Stimulated activated naive CD8-positive, alpha-beta T cell treated with anti-CD3 and anti-CD28 coated beads, Interleukin-15, amount 100 ng/mL, for 72 hours (primary cell): Measurements from ENCODE around the gene GIGYF2.
"Not testable (repeated sequence)": the region's sequence is repeated elsewhere in the genome, so short reads cannot be mapped to it uniquely, and the experiment has no call there.

Source experiments
- ATAC-seq: fragments of 150-1000 bp; cut with Tn5 transposase; 2 replicates; pipeline ENCODE4 v1.10.0; 2021; ENCODE audit warnings: mild to moderate bottlenecking, moderate library complexity
- DNase-seq, 2 donors: peaks; one replicate each; pipeline ENCODE4 v3.0.0; 2021 to 2022
- H3K27ac Mint-ChIP-seq, 2 donors: one replicate each; pipeline ENCODE4 v1.8.0; 2022; ENCODE audit warnings: mild to moderate bottlenecking in 2 of 2, mixed read lengths in 2 of 2, moderate library complexity in 2 of 2
- H3K27me3 Mint-ChIP-seq: one replicate; pipeline ENCODE4 v1.8.0; 2022; ENCODE audit warnings: mixed read lengths
- H3K4me1 Mint-ChIP-seq: one replicate; pipeline ENCODE4 v1.8.0; 2022; ENCODE audit warnings: mild to moderate bottlenecking, mixed read lengths
- H3K4me3 Mint-ChIP-seq, 2 donors: one replicate each; pipeline ENCODE4 v1.8.0; 2022; ENCODE audit warnings: mild to moderate bottlenecking in 2 of 2, mixed read lengths in 2 of 2, moderate library complexity in 1 of 2
- H3K9me3 Mint-ChIP-seq, 2 donors: one replicate each; pipeline ENCODE4 v1.8.0; 2022; ENCODE audit warnings: mixed read lengths in 2 of 2

Gene GIGYF2

DNA sequence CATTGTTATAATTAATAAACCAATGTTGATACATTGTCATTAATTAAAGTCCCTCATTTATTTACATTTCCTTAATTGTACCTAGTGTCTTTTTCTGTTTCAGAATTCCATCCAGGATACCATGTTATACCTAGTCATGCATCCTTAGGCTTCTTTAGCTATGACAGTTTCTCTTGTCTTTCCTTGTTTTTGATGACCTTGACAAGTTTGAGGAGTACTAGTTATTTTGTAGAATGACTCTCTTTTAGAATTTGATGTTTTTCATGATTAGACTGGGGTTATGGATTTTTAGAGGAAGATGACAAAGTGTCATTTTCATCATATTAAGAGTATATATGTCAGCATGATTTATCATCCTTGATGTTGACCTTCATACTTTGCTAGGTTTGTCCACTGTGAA lies 16.4 kb downstream of the GIGYF2 start:
- Mint-ChIP-seq H3K27me3 (no peaks in the 10 kb centered on the region), H3K27ac (no peak overlapping the region), H3K4me3 (no peak overlapping the region), H3K4me1 (peaks cover 23% of the 10 kb centered on the region), H3K9me3 (no peaks in the 10 kb centered on the region)
- ATAC-seq (no peak), DNase-seq (no peak)

DNA sequence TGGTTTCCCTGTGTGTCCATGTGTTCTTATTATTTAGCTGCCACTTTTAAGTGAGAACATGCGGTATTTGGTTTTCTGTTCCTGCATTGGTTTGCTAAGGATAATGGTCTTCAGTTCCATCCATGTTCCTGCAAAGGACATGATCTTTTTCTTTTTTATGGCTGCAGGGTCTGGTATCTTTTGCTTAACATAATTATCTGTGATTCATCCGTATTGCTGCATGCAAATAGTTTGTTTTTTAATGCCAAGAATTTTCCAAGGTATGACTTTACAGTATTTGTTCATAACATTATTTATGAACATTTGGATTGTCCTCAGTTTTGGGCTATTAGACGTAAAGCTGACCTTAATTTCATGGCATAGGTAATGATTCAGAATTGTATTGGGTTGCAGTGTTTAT lies 17.8 kb downstream of the GIGYF2 start:
- no peaks in the 10 kb centered on the region for H3K27me3 Mint-ChIP-seq
- H3K9me3 Mint-ChIP-seq = no peaks in the 10 kb centered on the region
- H3K4me1 Mint-ChIP-seq = peaks cover 23% of the 10 kb centered on the region
- ATAC-seq (no peak), DNase-seq (no peak)
- H3K4me3 Mint-ChIP-seq = no peak overlapping the region
- H3K27ac Mint-ChIP-seq = no peak overlapping the region

DNA sequence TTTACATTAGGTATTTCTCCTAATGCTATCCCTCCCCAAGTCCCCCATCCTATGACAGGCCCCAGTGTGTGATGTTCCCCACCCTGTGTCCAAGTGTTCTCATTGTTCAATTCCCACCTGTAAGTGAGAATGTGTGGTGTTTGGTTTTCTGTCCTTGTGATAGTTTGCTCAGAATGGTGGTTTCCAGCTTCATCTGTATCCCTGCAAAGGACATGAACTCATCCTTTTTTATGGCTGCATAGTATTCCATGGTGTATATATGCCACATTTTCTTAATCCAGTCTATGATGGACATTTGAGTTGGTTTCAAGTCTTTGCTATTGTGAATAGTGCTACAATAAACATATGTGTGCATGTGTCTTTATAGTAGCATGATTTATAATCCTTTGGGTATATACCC lies 22.9 kb downstream of the GIGYF2 start:
- H3K4me3 Mint-ChIP-seq, H3K27ac Mint-ChIP-seq, DNase-seq, ATAC-seq, H3K9me3 Mint-ChIP-seq, H3K27me3 Mint-ChIP-seq: not testable (repeated sequence)
- H3K4me1 Mint-ChIP-seq = peaks cover 33% of the 10 kb centered on the region

DNA sequence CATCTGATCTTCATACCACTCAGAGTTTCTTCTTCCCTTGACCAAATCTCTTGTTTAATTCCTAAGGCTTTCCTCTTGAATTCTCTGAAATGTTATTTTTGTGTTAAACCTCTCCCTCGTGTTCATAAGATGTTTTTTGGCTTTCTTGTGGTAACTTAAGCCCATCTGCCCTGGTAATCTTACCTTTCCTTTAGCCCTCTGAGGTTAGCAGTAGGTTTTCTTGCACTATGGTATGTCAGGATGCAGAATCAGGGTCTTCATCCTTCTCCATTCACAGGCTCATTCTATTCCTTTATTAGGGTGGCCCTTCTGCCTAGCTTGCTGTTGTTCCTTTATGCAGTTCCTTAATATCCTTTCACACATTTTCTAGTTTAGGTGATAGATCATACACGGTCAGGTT lies 24.1 kb downstream of the GIGYF2 start:
- ATAC-seq = no peak
- H3K4me1 Mint-ChIP-seq = peaks cover 23% of the 10 kb centered on the region
- no peaks in the 10 kb centered on the region for H3K27me3 Mint-ChIP-seq
- DNase-seq = no peak
- no peak overlapping the region for H3K4me3 Mint-ChIP-seq
- H3K27ac Mint-ChIP-seq = no peak overlapping the region
- no peaks in the 10 kb centered on the region for H3K9me3 Mint-ChIP-seq

DNA sequence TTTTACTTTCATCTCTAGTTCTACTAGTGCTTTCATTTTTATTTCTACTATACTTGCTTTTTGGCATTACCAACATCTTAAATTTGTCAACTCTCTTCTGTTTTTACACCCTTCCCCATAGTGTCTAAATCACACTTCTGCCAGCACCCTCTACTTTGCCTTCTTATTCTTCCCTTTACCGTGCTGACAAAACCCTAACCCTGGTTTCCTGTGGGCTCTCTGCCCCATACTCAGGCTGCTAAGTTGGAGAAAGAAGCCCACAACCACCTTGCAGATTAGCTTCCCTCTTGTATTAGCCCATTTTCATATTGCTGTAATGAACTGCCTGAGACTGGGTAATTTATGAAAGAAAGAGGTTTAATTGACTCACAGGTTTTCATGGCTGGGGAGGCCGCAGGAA lies 24.8 kb downstream of the GIGYF2 start:
- Mint-ChIP-seq H3K9me3 (no peaks in the 10 kb centered on the region), H3K4me1 (peaks cover 18% of the 10 kb centered on the region), H3K27ac (peak overlapping the region; percentile 72 to 85), H3K27me3 (no peaks in the 10 kb centered on the region), H3K4me3 (no peak overlapping the region)
- DNase-seq (no peak), ATAC-seq (no peak)

DNA sequence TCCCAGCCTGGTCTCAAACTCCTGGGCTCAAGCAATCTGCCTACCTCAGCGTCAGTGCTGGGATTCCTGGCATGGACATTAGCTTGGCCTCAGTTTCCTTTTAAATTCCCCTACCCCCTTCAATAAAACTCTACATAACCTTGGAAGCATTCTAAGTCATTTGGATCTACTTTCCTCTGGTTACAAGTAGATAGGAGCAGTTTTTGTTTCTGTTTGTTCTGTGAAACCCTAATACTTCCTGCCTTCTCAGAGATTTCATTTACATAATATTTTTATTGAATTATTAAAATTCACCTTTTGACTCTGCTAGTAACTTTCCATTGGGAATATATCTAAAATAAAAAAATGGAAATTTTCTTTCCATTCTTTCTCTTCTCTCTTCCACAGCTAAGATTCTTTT lies 25.9 kb downstream of the GIGYF2 start:
- DNase-seq (no peak), ATAC-seq (no peak)
- Mint-ChIP-seq H3K4me1 (peaks cover 18% of the 10 kb centered on the region), H3K9me3 (no peaks in the 10 kb centered on the region), H3K4me3 (no peak overlapping the region), H3K27me3 (no peaks in the 10 kb centered on the region), H3K27ac (peak overlapping the region in 1 of 2 donors; percentile 16)

DNA sequence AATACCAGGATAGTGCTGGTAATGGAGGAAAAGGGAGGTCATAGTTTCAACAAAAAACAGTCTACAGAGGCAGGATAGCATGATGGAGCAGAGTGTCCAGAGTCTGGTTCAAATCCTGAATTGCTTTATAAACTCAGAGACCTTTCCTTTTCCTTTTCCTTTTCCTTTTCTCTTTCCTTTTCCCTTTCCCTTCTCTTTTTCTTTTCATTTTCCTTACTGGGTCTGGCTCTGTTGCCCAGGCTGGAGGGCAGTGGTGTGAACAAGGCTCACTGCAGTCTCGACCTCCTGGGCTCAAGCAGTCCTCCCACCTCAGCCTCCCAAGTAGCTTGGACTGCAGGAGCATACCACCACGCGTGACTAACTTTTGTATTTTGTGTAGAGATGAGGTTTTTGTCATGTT lies 31.7 kb downstream of the GIGYF2 start:
- DNase-seq = no peak
- no peaks in the 10 kb centered on the region for H3K4me1 Mint-ChIP-seq
- H3K27me3 Mint-ChIP-seq = no peaks in the 10 kb centered on the region
- H3K9me3 Mint-ChIP-seq = no peaks in the 10 kb centered on the region
- no peak overlapping the region for H3K27ac Mint-ChIP-seq
- no peak for ATAC-seq
- H3K4me3 Mint-ChIP-seq = no peak overlapping the region

DNA sequence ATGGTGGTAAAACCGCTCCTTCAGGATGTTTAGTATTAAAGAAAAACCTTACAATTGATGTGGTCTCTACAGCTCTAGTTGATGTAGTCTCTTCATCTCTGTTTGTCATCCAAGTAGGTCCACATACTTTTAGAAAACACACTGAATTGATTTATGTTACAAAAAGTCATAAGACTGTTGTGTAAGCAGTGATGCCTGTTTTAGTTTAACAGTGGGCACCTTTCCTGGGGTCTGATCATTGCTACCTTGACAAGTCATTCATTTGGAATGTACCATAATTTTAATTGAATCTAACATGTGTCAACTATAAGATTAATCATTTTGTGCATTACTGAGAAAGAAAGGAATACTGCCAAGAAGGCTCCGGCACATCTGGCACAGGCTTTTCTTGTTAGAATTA lies 34.3 kb downstream of the GIGYF2 start:
- ATAC-seq (no peak), DNase-seq (no peak)
- H3K4me1 Mint-ChIP-seq = no peaks in the 10 kb centered on the region
- no peaks in the 10 kb centered on the region for H3K27me3 Mint-ChIP-seq
- H3K4me3 Mint-ChIP-seq = no peak overlapping the region
- H3K27ac Mint-ChIP-seq = no peak overlapping the region
- H3K9me3 Mint-ChIP-seq = no peaks in the 10 kb centered on the region

DNA sequence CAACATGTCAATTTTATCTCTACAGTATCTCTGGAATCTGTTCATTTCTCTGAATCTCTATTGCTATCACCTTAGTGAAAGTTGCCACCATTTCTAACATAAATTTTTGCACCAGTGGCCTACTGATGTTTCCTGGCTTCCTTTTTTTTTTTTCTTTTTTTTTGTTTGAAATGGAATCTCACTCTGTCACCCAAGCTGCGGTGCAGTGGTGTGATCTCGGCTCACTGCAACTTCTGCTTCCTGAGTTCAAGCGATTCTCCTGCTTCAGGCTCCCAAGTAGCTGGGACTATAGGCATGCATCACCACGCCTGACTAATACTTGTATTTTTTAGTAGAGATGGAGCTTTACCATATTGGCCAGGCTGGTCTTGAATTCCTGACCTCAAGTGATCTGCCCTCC lies 44.2 kb downstream of the GIGYF2 start:
- H3K27me3 Mint-ChIP-seq = no peaks in the 10 kb centered on the region
- ATAC-seq (no peak), DNase-seq (no peak)
- H3K4me1 Mint-ChIP-seq = peaks cover 5% of the 10 kb centered on the region
- no peaks in the 10 kb centered on the region for H3K9me3 Mint-ChIP-seq
- H3K4me3 Mint-ChIP-seq = no peak overlapping the region
- H3K27ac Mint-ChIP-seq = peak overlapping the region in 1 of 2 donors; percentile 26

DNA sequence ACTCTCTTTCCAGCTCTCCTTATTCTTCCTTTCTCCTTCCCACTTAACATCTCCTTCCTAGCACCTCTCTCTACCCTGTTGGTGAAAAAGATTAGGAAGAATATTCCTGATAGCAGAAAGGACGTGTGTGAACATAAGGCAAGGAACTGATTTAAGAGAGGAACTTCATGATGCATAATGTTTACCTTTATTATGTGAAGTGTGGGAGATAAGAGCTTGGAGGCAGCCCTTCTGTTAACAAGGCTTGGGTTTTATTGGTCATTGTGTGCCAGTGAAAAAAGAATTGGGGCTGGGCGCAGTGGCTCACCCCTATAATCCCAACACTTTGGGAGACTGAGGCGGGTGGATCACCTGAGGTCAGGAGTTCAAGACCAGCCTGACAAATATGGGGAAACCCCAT lies 44.8 kb downstream of the GIGYF2 start:
- no peaks in the 10 kb centered on the region for H3K27me3 Mint-ChIP-seq
- H3K9me3 Mint-ChIP-seq = no peaks in the 10 kb centered on the region
- H3K4me3 Mint-ChIP-seq = no peak overlapping the region
- DNase-seq = no peak
- no peak overlapping the region for H3K27ac Mint-ChIP-seq
- H3K4me1 Mint-ChIP-seq = peaks cover 5% of the 10 kb centered on the region
- ATAC-seq = no peak

DNA sequence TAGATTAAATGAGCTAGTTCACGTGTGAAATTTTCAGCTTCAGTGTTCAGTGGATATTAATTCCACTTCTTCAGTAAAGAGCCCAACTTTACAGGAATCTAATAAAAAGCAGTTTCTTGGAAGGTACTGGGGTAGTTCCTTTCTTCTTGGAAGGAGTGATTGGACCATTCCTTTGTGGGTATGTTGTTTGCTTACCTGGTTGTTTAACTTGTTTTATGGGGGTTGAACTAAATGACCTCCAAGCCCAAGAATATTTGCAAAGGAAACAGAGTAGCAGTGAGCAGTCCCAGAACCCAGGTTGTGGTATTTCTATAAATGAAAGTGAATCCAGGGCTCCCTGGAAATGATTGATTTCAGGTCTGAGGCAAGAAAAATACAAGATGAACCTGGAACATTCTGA lies 47.8 kb downstream of the GIGYF2 start:
- no peaks in the 10 kb centered on the region for H3K9me3 Mint-ChIP-seq
- H3K27me3 Mint-ChIP-seq = no peaks in the 10 kb centered on the region
- ATAC-seq (no peak), DNase-seq (no peak)
- H3K27ac Mint-ChIP-seq = no peak overlapping the region
- no peak overlapping the region for H3K4me3 Mint-ChIP-seq
- H3K4me1 Mint-ChIP-seq = peaks cover 15% of the 10 kb centered on the region

DNA sequence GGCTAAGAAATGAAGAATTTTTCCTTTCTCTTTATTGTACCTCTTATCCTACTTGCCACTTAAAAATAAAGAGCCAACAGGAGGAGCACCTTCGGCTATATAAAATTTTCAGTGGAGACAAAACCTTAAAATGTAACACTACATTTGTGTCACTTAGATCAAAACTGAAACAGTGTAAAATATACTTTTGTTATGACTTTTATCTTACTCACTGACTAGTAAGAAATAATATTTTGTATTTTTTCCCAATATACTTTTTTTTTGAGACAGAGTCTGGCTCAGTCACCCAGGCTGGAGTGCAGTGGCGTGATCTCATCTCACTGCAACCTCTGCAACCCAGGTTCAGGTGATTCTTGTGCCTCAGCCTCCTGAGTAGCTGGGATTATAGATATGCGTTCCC lies 50.9 kb downstream of the GIGYF2 start:
- Mint-ChIP-seq H3K27me3 (no peaks in the 10 kb centered on the region), H3K27ac (peak overlapping the region; percentile 52 to 92), H3K4me1 (peaks cover 15% of the 10 kb centered on the region), H3K4me3 (no peak overlapping the region), H3K9me3 (no peaks in the 10 kb centered on the region)
- DNase-seq (no peak), ATAC-seq (no peak)

DNA sequence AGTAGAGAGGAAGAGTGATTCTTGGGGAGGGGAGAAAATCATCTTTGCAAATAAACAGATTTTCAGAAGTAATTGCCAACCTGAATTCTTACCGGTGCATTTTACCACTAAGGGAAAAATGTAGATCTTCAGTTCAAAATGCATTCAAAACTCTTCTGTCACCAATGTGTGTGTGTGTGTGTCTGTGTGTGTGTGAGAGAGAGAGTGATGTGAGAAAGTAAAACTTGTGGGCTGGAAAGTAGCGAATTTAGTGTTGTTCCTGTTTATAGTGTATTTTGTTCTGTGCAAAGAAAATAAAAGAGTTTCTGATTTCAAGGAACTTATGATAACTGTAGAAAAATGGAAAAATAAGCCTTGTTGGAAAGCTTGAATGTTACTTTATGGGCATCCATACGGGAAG lies 52.2 kb downstream of the GIGYF2 start:
- H3K4me1 Mint-ChIP-seq = peaks cover 15% of the 10 kb centered on the region
- no peak for ATAC-seq
- H3K27ac Mint-ChIP-seq = peak overlapping the region in 1 of 2 donors; percentile 70
- no peaks in the 10 kb centered on the region for H3K9me3 Mint-ChIP-seq
- H3K4me3 Mint-ChIP-seq = no peak overlapping the region
- no peak for DNase-seq
- no peaks in the 10 kb centered on the region for H3K27me3 Mint-ChIP-seq

DNA sequence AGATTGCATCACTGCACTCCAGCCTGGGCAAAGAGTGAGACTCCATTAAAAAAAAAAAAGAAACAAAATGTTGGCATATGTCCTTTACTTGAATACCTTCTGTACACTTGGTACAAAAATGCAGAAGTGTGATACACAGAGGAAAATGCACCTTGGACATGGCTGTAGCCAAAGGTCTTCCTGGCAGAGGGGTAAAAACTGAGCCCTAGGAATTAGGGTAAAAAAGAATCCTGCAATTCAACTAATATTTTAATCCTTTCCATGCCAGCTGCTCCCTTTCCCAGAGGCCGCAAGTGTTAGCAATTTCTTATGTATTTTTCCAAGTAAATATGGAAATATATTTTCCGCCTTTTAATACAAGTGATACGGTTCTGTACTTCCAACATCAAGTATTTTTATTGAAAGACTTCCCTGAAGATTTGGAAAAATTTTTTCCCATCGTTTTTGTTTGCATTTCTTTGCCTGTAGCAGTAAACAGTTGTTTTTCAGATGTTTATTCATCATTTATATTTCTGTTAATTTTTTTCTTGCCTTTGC lies 53.1 kb downstream of the GIGYF2 start:
- no peak overlapping the region for H3K27ac Mint-ChIP-seq

DNA sequence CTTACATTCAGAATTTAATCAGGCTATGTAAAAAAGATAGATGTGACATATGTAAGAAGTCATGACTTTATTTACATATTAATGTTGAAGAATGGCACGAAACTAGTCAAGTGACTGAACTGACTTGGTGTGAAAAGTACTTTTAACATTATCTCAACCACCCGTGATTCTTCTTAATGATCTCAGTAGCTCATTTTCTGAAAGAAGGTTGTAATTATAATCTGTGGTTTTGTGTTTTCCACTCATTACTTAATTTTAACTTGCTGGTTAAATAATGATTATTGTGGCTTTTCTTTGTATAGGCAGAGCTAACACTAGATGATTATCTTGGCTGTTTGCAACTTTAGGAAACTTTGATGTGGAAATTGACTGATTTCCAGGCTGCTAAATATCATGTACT lies 60.8 kb downstream of the GIGYF2 start:
- no peak overlapping the region for H3K4me3 Mint-ChIP-seq
- peaks cover 10% of the 10 kb centered on the region for H3K4me1 Mint-ChIP-seq
- H3K9me3 Mint-ChIP-seq = no peaks in the 10 kb centered on the region
- H3K27ac Mint-ChIP-seq = no peak overlapping the region
- no peaks in the 10 kb centered on the region for H3K27me3 Mint-ChIP-seq
- DNase-seq = no peak
- ATAC-seq = no peak

More for the DNA sequence above, 53.1 kb downstream of the GIGYF2 start:
- Mint-ChIP-seq H3K4me3 (no peak overlapping the region), H3K9me3 (no peaks in the 10 kb centered on the region), H3K4me1 (peaks cover 10% of the 10 kb centered on the region), H3K27me3 (no peaks in the 10 kb centered on the region)
- no peak for ATAC-seq
- no peak for DNase-seq

DNA sequence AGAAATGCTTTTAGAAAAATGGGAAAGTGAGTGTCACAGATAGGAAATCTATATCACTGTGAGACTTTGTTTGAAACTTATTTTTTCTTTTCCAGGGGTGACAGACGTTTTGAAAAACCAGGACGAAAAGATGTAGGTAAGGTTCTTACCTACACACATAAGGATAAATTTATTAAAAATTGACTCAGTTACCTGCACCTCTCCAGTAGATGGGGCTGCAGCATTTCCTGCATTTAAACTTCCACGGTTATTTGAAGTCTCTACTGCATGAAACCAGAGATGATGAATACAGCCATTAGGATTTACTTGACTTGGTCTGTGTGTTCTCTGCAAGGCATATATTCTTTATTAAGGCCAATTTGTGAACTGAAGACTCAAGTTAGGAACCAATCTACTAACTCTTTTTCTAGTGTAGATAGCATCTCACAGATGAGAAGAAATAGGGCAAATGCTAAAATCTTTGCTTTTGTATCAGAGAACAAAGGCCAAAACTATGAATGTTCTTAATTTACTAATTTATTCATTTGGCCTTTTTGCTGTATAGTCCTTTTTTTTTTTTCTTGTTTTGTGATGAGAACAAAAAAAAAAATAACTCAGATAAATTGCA lies 64.3 kb downstream of the GIGYF2 start:
- DNase-seq (peak; percentile 7 to 20), ATAC-seq (peak; percentile 61)
- Mint-ChIP-seq H3K4me3 (no peak overlapping the region), H3K27ac (no peak overlapping the region), H3K4me1 (peaks cover 16% of the 10 kb centered on the region), H3K27me3 (no peaks in the 10 kb centered on the region), H3K9me3 (no peaks in the 10 kb centered on the region)

DNA sequence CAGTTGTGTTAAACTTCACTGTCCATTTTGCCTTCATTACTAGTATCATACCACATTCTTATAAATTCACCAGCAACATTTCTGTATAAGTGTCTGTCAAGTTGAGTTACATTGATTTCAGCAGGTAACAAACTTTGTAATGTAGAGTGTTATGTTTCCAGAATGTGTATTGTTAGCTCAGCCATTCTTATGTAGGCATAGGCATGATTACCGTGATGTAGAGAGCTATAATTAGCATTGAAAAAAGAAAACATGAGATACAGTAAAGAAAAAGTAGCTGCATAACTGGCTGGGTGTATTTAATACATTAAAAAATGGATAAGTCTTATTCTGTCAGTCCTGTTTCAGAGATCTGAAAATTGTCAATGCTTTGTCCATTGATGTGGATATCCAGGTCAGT lies 70.7 kb downstream of the GIGYF2 start:
- no peak for ATAC-seq
- Mint-ChIP-seq H3K4me1 (peaks cover 27% of the 10 kb centered on the region), H3K27me3 (no peaks in the 10 kb centered on the region), H3K9me3 (no peaks in the 10 kb centered on the region), H3K4me3 (no peak overlapping the region), H3K27ac (no peak overlapping the region)
- DNase-seq = no peak
